HCT116 (cell line): ENCODE measurements around the gene ZNF516. TPM values are rescaled to one million over a fixed set of nuclear protein-coding genes. Genes with fewer than 3 reads are reported as not detected.

Experiments
- ATAC-seq: fragments of 200-7000 bp; cut with Tn5 transposase; 2 replicates; pipeline ENCODE4 v1.9.1; 2020; ENCODE audit warnings: mild to moderate bottlenecking, moderate library complexity
- BruUV-seq: library from RNA; stranded (reverse); fragments of 400-500 nt; replicated peaks from 2 replicates; lab custom pipeline; 2021; lab: Mats Ljungman, UMichigan
- CTCF ChIA-PET: fragments of 300-600 bp; sonication (Branson Sonifier 250); formaldehyde crosslinking; loops from one replicate; lab custom pipeline; 2021; ENCODE audit warnings: antibody characterized with exemption; lab: Charles Lee
- POLR2A ChIA-PET: fragments of 300-600, 350-600 bp; sonication (Branson Sonifier 250); formaldehyde crosslinking; loops from one replicate; lab custom pipeline; 2021; ENCODE audit warnings: antibody characterized with exemption; lab: Charles Lee
- RAD21 ChIA-PET, 2 experiments: fragments of 300-600 bp; sonication (Branson Sonifier 250); formaldehyde crosslinking; loops; one replicate each; lab custom pipeline; 2023; ENCODE audit warnings: low total read pairs in 2 of 2; ENCODE audit not compliant: uncharacterized antibody in 2 of 2, unreplicated experiment in 2 of 2, low non-redundant PET in 1 of 2; lab: Charles Lee
- DNase-seq: peaks from one replicate; pipeline ENCODE4 v3.0.0-alpha.2; 2010; ENCODE audit warnings: low read depth, low spot score
- H2AFZ ChIP-seq: fragments of 200-600 bp; shearing (Covaris generic), sonication (generic); 2 replicates; pipeline ENCODE4 v1.6.1; 2017; ENCODE audit warnings: low read depth, mixed run types, mixed read lengths, antibody characterized with exemption, low read length; ENCODE audit not compliant: poor library complexity, severe bottlenecking
- H3K27ac ChIP-seq: 2 replicates; pipeline ENCODE4 v1.5.1; 2012; ENCODE audit warnings: low read depth, low read length
- H3K27me3 ChIP-seq: fragments of 200-600 bp; sonication (generic); 2 replicates; pipeline ENCODE4 v1.6.1; 2016; ENCODE audit warnings: mixed run types, low read length, mixed read lengths; ENCODE audit not compliant: insufficient read depth
- H3K36me3 ChIP-seq, 2 experiments: fragments of 200-500 bp in 1 of 2; fragments of 200-600 bp in 1 of 2; sonication (Bioruptor generic) in 1 of 2; sonication (generic) in 1 of 2; 2 replicates each; pipeline versions ENCODE4 v1.5.1 to v1.6.1; 2014 to 2016; ENCODE audit warnings: low read length in 2 of 2, inconsistent platforms in 1 of 2, mixed read lengths in 1 of 2, mixed run types in 1 of 2; ENCODE audit not compliant: insufficient read depth in 2 of 2, control insufficient read depth in 1 of 2
- H3K4me1 ChIP-seq, 2 experiments: fragments of 200-600 bp in 1 of 2; sonication (generic) in 1 of 2; 2 replicates each; pipeline versions ENCODE4 v1.5.1 to v1.6.1; 2012 to 2017; ENCODE audit warnings: low read length in 2 of 2, inconsistent platforms in 1 of 2, mild to moderate bottlenecking in 1 of 2, mixed read lengths in 1 of 2, mixed run types in 1 of 2, moderate library complexity in 1 of 2; ENCODE audit not compliant: insufficient read depth in 2 of 2, control insufficient read depth in 1 of 2
- H3K4me2 ChIP-seq: fragments of 200-600 bp; sonication (generic); 2 replicates; pipeline ENCODE4 v1.6.1; 2017; ENCODE audit warnings: mixed run types, low read length, mixed read lengths
- H3K4me3 ChIP-seq, 2 experiments: fragments of 200-600 bp in 1 of 2; sonication (generic) in 1 of 2; replicated peaks in 1 of 2; 2 replicates each; pipeline ENCODE4 v1.5.1; 2011 to 2016; ENCODE audit warnings: low read length in 2 of 2, control low read depth in 1 of 2, low read depth in 1 of 2, mild to moderate bottlenecking in 1 of 2, mixed read lengths in 1 of 2, mixed run types in 1 of 2
- H3K79me2 ChIP-seq: fragments of 200-600 bp; sonication (generic); 2 replicates; pipeline ENCODE4 v1.6.1; 2017; ENCODE audit warnings: mild to moderate bottlenecking, mixed run types, low read length, moderate library complexity, mixed read lengths; ENCODE audit not compliant: insufficient read depth
- H3K9ac ChIP-seq: fragments of 200-600 bp; sonication (generic); 2 replicates; pipeline ENCODE4 v1.6.1; 2016; ENCODE audit warnings: low read length, mixed read lengths
- H3K9me2 ChIP-seq: fragments of 200-600 bp; sonication (generic), shearing (Covaris generic); 2 replicates; pipeline ENCODE4 v1.6.1; 2017; ENCODE audit warnings: mixed run types, mild to moderate bottlenecking, moderate library complexity; ENCODE audit not compliant: insufficient read depth
- H3K9me3 ChIP-seq, 2 experiments: fragments of 200-500 bp in 1 of 2; fragments of 200-600 bp in 1 of 2; sonication (Bioruptor generic) in 1 of 2; sonication (generic) in 1 of 2; 2 replicates each; pipeline ENCODE4 v1.6.1; 2014 to 2017; ENCODE audit warnings: low read length in 2 of 2, mixed read lengths in 2 of 2, inconsistent platforms in 1 of 2, low read depth in 1 of 2, mild to moderate bottlenecking in 1 of 2, mixed run types in 1 of 2, moderate library complexity in 1 of 2; ENCODE audit not compliant: control insufficient read depth in 1 of 2, insufficient read depth in 1 of 2
- H4K20me1 ChIP-seq: fragments of 200-600 bp; sonication (generic), shearing (Covaris generic); 2 replicates; pipeline ENCODE4 v1.6.1; 2017; ENCODE audit warnings: mixed run types, mild to moderate bottlenecking, moderate library complexity; ENCODE audit not compliant: insufficient read depth
- ATF3 ChIP-seq: IDR thresholded peaks from 2 replicates; pipeline ENCODE4 v1.6.1; 2012
- EGR1 ChIP-seq: IDR thresholded peaks from 2 replicates; pipeline ENCODE4 v1.6.1; 2012; ENCODE audit warnings: low read depth
- ELF1 ChIP-seq: IDR thresholded peaks from 2 replicates; pipeline ENCODE4 v1.6.1; 2012; ENCODE audit warnings: low read depth, borderline replicate concordance
- EZH2 ChIP-seq: fragments of 200-600 bp; sonication (generic); IDR thresholded peaks from 2 replicates; pipeline ENCODE4 v1.6.1; 2017; ENCODE audit warnings: antibody characterized with exemption, mixed run types
- EZH2phosphoT487 ChIP-seq: fragments of 200-600 bp; IDR thresholded peaks from 2 replicates; pipeline ENCODE4 v1.6.1; 2018; ENCODE audit warnings: antibody characterized with exemption, borderline replicate concordance
- FOSL1 ChIP-seq: IDR thresholded peaks from 2 replicates; pipeline ENCODE4 v1.6.1; 2012; ENCODE audit warnings: low read depth
- MAX ChIP-seq: IDR thresholded peaks from 2 replicates; pipeline ENCODE4 v1.6.1; 2012
- POLR2AphosphoS5 ChIP-seq: IDR thresholded peaks from 2 replicates; pipeline ENCODE4 v1.6.1; 2011; ENCODE audit warnings: mild to moderate bottlenecking, low read depth, low read length, moderate library complexity
- RAD21 ChIP-seq: IDR thresholded peaks from 2 replicates; pipeline ENCODE4 v1.6.1; 2012; ENCODE audit warnings: low read depth, mild to moderate bottlenecking
- REST ChIP-seq: IDR thresholded peaks from 2 replicates; pipeline ENCODE4 v1.6.1; 2012; ENCODE audit warnings: low read depth
- SRF ChIP-seq: IDR thresholded peaks from 2 replicates; pipeline ENCODE4 v1.6.1; 2012; ENCODE audit warnings: low read depth
- TCF7L2 ChIP-seq: IDR thresholded peaks from 2 replicates; pipeline ENCODE4 v1.7.0; 2011; ENCODE audit warnings: borderline replicate concordance, inconsistent platforms; ENCODE audit not compliant: insufficient read depth, insufficient read length; ENCODE audit errors: extremely low read depth
- YY1 ChIP-seq: IDR thresholded peaks from 2 replicates; pipeline ENCODE4 v1.6.1; 2011; ENCODE audit warnings: low read length, low read depth, moderate library complexity, mild to moderate bottlenecking; ENCODE audit not compliant: insufficient replicate concordance; ENCODE audit errors: extremely low read depth
- ZNF274 ChIP-seq: fragments of 200-500 bp; sonication (Bioruptor generic); IDR thresholded peaks from 2 replicates; pipeline ENCODE4 v1.6.1; 2014; ENCODE audit warnings: mild to moderate bottlenecking, low read depth, low read length, inconsistent platforms
- intact Hi-C: fragments of 100-400 bp; cut with micrococcal nuclease; formaldehyde crosslinking; loops from 2 replicates; pipeline ENCODE4 v1.10.0; 2022
- total RNA-seq: library from RNA; stranded (reverse); gene quantifications from one replicate; pipeline ENCODE4 v1.2.1, GENCODE V29; 2021; ENCODE audit not compliant: unreplicated experiment

The ZNF516 gene
- total RNA-seq, 1 experiment from 2014 or later, result 32.0 TPM

GRCh38 chr18:76319366-76319765 is 175.7 kb downstream of the ZNF516 start:
- TF ChIP-seq YY1, result no peak
- TF ChIP-seq ZNF274, result no peak
- TF ChIP-seq RAD21, result no peak
- TF ChIP-seq REST, result no peak
- TF ChIP-seq SRF, result no peak
- TF ChIP-seq ATF3, result no peak
- no peak for TF ChIP-seq TCF7L2
- no peak for TF ChIP-seq EZH2phosphoT487
- no peak for TF ChIP-seq ELF1
- no peak for TF ChIP-seq MAX
- TF ChIP-seq EZH2, result no peak
- TF ChIP-seq FOSL1, result no peak
- TF ChIP-seq POLR2AphosphoS5, result no peak
- TF ChIP-seq EGR1, result no peak
- H3K9ac ChIP-seq, result no peak overlapping the region
- intact Hi-C loops, result no loop called here
- no peak overlapping the region for H2AFZ ChIP-seq
- no peaks in the 10 kb centered on the region for H3K4me1 ChIP-seq
- H3K27me3 ChIP-seq, result peaks cover 42% of the 10 kb centered on the region
- no peak overlapping the region for H3K27ac ChIP-seq
- no peak overlapping the region for H3K4me3 ChIP-seq
- no peaks in the 10 kb centered on the region for H4K20me1 ChIP-seq
- no peak overlapping the region for H3K4me2 ChIP-seq
- BruUV-seq, result no TSS peak
- ATAC-seq, result no peak
- ChIA-PET RAD21 (no interaction called here), CTCF (no interaction called here), POLR2A (no interaction called here)
- H3K9me3 ChIP-seq, result no peaks in the 10 kb centered on the region
- no peaks in the 10 kb centered on the region for H3K79me2 ChIP-seq
- no peaks in the 10 kb centered on the region for H3K36me3 ChIP-seq
- H3K9me2 ChIP-seq, result no peaks in the 10 kb centered on the region
- DNase-seq, result no peak
